Measurements from ENCODE around the gene SPRR1B.

The SPRR1B gene

GRCh38 chr1:152995842-152996241, 35.2 kb upstream of the SPRR1B start:
- DNase-seq (ENCODE audit: low read depth, low spot score) = no peak
- TF ChIP-seq CTCF (IDR thresholded peaks at IDR 0.05; ENCODE audit: insufficient read depth, low read length, missing control alignments) = no peak
- POLR2A ChIA-PET = no interaction called here
- no peak overlapping the region for H3K4me3 ChIP-seq (ENCODE audit: low read depth, low read length)
- CTCF ChIA-PET = no interaction called here

GRCh38 chr1:152996633-152997400, 34.2 kb upstream of the SPRR1B start:
- no peak for DNase-seq (ENCODE audit: low read depth, low spot score)
- ChIA-PET POLR2A (no interaction called here), CTCF (interaction anchor here (1.5 kb wide), 1 partner anchor 126 kb away, joined by 3 read pairs; no protein-coding TSS in a partner anchor)
- no peak overlapping the region for H3K4me3 ChIP-seq (ENCODE audit: low read depth, low read length)
- no peak for TF ChIP-seq CTCF (IDR thresholded peaks at IDR 0.05; ENCODE audit: insufficient read depth, low read length, missing control alignments)

GRCh38 chr1:152997901-152998300, 33.1 kb upstream of the SPRR1B start:
- no peak for DNase-seq (ENCODE audit: low read depth, low spot score)
- CTCF ChIA-PET = interaction anchor here (1.5 kb wide), 1 partner anchor 127 kb away, joined by 3 read pairs; no protein-coding TSS in a partner anchor
- no peak overlapping the region for H3K4me3 ChIP-seq (ENCODE audit: low read depth, low read length)
- POLR2A ChIA-PET = no interaction called here
- no peak for TF ChIP-seq CTCF (IDR thresholded peaks at IDR 0.05; ENCODE audit: insufficient read depth, low read length, missing control alignments)

GRCh38 chr1:152998476-152998875, 32.5 kb upstream of the SPRR1B start:
- no peak for DNase-seq (ENCODE audit: low read depth, low spot score)
- ChIA-PET POLR2A (no interaction called here), CTCF (no interaction called here)
- no peak for TF ChIP-seq CTCF (IDR thresholded peaks at IDR 0.05; ENCODE audit: insufficient read depth, low read length, missing control alignments)
- H3K4me3 ChIP-seq (ENCODE audit: low read depth, low read length) = no peak overlapping the region

GRCh38 chr1:152999818-153000217, 31.2 kb upstream of the SPRR1B start:
- DNase-seq (ENCODE audit: low read depth, low spot score) = no peak
- ChIA-PET CTCF (no interaction called here), POLR2A (no interaction called here)
- TF ChIP-seq CTCF (IDR thresholded peaks at IDR 0.05; ENCODE audit: insufficient read depth, low read length, missing control alignments) = no peak
- H3K4me3 ChIP-seq (ENCODE audit: low read depth, low read length) = no peak overlapping the region

- H3K4me3 ChIP-seq (ENCODE audit: low read depth, low read length) = no peak overlapping the region
- no peak for TF ChIP-seq CTCF (IDR thresholded peaks at IDR 0.05; ENCODE audit: insufficient read depth, low read length, missing control alignments)
- CTCF ChIA-PET = no interaction called here
- POLR2A ChIA-PET = no interaction called here
- no peak for DNase-seq (ENCODE audit: low read depth, low spot score)
These were observed 30.7 kb upstream of the SPRR1B start for GRCh38 chr1:153000294-153000693.
